ENCODE measurements around the gene SH2D6.

DNA sequence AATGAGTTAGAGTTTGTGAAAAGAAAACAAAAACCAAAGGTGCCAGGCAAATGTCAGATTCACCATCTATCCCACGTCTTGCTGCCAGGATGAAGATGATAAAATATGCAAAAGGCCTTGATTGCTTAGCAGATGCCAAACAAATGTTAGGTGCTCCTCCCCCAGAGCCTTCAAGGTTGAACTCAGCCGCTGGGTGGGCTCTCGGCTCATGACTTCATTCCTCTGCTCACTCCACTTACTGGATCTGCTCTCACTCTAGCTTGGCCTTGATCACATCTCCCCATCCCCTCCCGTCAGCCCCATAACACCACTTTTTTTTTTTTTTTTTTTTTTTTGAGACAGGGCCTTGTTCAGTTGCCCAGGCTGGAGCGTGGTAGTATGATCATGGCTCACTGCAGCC, 38.5 kb downstream of the SH2D6 start:
- TF ChIP-seq, protein P1, sequence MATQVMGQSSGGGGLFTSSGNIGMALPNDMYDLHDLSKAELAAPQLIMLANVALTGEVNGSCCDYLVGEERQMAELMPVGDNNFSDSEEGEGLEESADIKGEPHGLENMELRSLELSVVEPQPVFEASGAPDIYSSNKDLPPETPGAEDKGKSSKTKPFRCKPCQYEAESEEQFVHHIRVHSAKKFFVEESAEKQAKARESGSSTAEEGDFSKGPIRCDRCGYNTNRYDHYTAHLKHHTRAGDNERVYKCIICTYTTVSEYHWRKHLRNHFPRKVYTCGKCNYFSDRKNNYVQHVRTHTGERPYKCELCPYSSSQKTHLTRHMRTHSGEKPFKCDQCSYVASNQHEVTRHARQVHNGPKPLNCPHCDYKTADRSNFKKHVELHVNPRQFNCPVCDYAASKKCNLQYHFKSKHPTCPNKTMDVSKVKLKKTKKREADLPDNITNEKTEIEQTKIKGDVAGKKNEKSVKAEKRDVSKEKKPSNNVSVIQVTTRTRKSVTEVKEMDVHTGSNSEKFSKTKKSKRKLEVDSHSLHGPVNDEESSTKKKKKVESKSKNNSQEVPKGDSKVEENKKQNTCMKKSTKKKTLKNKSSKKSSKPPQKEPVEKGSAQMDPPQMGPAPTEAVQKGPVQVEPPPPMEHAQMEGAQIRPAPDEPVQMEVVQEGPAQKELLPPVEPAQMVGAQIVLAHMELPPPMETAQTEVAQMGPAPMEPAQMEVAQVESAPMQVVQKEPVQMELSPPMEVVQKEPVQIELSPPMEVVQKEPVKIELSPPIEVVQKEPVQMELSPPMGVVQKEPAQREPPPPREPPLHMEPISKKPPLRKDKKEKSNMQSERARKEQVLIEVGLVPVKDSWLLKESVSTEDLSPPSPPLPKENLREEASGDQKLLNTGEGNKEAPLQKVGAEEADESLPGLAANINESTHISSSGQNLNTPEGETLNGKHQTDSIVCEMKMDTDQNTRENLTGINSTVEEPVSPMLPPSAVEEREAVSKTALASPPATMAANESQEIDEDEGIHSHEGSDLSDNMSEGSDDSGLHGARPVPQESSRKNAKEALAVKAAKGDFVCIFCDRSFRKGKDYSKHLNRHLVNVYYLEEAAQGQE (IDR thresholded peaks at IDR 0.05; ENCODE audit: borderline replicate concordance): no peak
- TF ChIP-seq, protein P1 (CRISPR knock-in tag; IDR thresholded peaks at IDR 0.05; ENCODE audit: low read depth): no peak
- TF ChIP-seq POLR2AphosphoS5 (IDR thresholded peaks at IDR 0.05; ENCODE audit: control insufficient read depth, insufficient read depth, low read depth, low read length): no peak
- no peak for TF ChIP-seq ZNF274 (IDR thresholded peaks at IDR 0.05; ENCODE audit: borderline replicate concordance, low read depth, low read length)
- no peak for TF ChIP-seq TCF7L2 (IDR thresholded peaks at IDR 0.05; ENCODE audit: low read depth, low read length)
- TF ChIP-seq, protein P2, sequence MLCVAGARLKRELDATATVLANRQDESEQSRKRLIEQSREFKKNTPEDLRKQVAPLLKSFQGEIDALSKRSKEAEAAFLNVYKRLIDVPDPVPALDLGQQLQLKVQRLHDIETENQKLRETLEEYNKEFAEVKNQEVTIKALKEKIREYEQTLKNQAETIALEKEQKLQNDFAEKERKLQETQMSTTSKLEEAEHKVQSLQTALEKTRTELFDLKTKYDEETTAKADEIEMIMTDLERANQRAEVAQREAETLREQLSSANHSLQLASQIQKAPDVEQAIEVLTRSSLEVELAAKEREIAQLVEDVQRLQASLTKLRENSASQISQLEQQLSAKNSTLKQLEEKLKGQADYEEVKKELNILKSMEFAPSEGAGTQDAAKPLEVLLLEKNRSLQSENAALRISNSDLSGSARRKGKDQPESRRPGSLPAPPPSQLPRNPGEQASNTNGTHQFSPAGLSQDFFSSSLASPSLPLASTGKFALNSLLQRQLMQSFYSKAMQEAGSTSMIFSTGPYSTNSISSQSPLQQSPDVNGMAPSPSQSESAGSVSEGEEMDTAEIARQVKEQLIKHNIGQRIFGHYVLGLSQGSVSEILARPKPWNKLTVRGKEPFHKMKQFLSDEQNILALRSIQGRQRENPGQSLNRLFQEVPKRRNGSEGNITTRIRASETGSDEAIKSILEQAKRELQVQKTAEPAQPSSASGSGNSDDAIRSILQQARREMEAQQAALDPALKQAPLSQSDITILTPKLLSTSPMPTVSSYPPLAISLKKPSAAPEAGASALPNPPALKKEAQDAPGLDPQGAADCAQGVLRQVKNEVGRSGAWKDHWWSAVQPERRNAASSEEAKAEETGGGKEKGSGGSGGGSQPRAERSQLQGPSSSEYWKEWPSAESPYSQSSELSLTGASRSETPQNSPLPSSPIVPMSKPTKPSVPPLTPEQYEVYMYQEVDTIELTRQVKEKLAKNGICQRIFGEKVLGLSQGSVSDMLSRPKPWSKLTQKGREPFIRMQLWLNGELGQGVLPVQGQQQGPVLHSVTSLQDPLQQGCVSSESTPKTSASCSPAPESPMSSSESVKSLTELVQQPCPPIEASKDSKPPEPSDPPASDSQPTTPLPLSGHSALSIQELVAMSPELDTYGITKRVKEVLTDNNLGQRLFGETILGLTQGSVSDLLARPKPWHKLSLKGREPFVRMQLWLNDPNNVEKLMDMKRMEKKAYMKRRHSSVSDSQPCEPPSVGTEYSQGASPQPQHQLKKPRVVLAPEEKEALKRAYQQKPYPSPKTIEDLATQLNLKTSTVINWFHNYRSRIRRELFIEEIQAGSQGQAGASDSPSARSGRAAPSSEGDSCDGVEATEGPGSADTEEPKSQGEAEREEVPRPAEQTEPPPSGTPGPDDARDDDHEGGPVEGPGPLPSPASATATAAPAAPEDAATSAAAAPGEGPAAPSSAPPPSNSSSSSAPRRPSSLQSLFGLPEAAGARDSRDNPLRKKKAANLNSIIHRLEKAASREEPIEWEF (CRISPR knock-in tag; IDR thresholded peaks at IDR 0.05): no peak
- TF ChIP-seq, protein P3, sequence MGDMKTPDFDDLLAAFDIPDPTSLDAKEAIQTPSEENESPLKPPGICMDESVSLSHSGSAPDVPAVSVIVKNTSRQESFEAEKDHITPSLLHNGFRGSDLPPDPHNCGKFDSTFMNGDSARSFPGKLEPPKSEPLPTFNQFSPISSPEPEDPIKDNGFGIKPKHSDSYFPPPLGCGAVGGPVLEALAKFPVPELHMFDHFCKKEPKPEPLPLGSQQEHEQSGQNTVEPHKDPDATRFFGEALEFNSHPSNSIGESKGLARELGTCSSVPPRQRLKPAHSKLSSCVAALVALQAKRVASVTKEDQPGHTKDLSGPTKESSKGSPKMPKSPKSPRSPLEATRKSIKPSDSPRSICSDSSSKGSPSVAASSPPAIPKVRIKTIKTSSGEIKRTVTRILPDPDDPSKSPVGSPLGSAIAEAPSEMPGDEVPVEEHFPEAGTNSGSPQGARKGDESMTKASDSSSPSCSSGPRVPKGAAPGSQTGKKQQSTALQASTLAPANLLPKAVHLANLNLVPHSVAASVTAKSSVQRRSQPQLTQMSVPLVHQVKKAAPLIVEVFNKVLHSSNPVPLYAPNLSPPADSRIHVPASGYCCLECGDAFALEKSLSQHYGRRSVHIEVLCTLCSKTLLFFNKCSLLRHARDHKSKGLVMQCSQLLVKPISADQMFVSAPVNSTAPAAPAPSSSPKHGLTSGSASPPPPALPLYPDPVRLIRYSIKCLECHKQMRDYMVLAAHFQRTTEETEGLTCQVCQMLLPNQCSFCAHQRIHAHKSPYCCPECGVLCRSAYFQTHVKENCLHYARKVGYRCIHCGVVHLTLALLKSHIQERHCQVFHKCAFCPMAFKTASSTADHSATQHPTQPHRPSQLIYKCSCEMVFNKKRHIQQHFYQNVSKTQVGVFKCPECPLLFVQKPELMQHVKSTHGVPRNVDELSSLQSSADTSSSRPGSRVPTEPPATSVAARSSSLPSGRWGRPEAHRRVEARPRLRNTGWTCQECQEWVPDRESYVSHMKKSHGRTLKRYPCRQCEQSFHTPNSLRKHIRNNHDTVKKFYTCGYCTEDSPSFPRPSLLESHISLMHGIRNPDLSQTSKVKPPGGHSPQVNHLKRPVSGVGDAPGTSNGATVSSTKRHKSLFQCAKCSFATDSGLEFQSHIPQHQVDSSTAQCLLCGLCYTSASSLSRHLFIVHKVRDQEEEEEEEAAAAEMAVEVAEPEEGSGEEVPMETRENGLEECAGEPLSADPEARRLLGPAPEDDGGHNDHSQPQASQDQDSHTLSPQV (IDR thresholded peaks at IDR 0.05): no peak
- TF ChIP-seq FOXJ3 (CRISPR knock-in tag; IDR thresholded peaks at IDR 0.05): no peak
- TF ChIP-seq, protein P4, sequence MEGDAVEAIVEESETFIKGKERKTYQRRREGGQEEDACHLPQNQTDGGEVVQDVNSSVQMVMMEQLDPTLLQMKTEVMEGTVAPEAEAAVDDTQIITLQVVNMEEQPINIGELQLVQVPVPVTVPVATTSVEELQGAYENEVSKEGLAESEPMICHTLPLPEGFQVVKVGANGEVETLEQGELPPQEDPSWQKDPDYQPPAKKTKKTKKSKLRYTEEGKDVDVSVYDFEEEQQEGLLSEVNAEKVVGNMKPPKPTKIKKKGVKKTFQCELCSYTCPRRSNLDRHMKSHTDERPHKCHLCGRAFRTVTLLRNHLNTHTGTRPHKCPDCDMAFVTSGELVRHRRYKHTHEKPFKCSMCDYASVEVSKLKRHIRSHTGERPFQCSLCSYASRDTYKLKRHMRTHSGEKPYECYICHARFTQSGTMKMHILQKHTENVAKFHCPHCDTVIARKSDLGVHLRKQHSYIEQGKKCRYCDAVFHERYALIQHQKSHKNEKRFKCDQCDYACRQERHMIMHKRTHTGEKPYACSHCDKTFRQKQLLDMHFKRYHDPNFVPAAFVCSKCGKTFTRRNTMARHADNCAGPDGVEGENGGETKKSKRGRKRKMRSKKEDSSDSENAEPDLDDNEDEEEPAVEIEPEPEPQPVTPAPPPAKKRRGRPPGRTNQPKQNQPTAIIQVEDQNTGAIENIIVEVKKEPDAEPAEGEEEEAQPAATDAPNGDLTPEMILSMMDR (IDR thresholded peaks at IDR 0.05 in 2 of 3, conservative IDR thresholded peaks at IDR 0.05 in 1 of 3; ENCODE audit: insufficient read depth in 2 of 3, low read depth in 1 of 3, low read length in 3 of 3): no peak
- no peak for TF ChIP-seq SIX5 (IDR thresholded peaks at IDR 0.05; ENCODE audit: borderline replicate concordance in 1 of 2, insufficient read depth in 1 of 2, low read depth in 1 of 2, low read length in 2 of 2)
- TF ChIP-seq NFXL1 (CRISPR knock-in tag; IDR thresholded peaks at IDR 0.05): no peak
- no peak for TF ChIP-seq HDAC2 (IDR thresholded peaks at IDR 0.05)
- TF ChIP-seq GABPB1 (CRISPR knock-in tag; IDR thresholded peaks at IDR 0.05): no peak
- no peak for TF ChIP-seq COPS2 (conservative IDR thresholded peaks at IDR 0.05)

All from K562 (cell line).